Mesodermal cell (in vitro differentiated cells): Measurements from ENCODE around the gene SLC25A17.
"Not testable (repeated sequence)": the region's sequence is repeated elsewhere in the genome, so short reads cannot be mapped to it uniquely, and the experiment has no call there.

Source experiments
- H3K27ac ChIP-seq: 2 replicates; pipeline ENCODE4 v1.7.0; 2013; ENCODE audit warnings: mild to moderate bottlenecking, low read depth, low read length, moderate library complexity; ENCODE audit not compliant: severe bottlenecking
- H3K36me3 ChIP-seq: 2 replicates; pipeline ENCODE4 v1.7.1; 2013; ENCODE audit warnings: mild to moderate bottlenecking, low read length, moderate library complexity; ENCODE audit not compliant: control insufficient read depth, insufficient read depth
- H3K4me1 ChIP-seq: one replicate; pipeline ENCODE4 v1.7.1; 2013; ENCODE audit warnings: mild to moderate bottlenecking, low read length; ENCODE audit not compliant: insufficient read depth, control insufficient read depth, poor library complexity, severe bottlenecking
- H3K4me3 ChIP-seq: 2 replicates; pipeline ENCODE4 v1.7.0; 2013; ENCODE audit warnings: low read length, control low read depth, mild to moderate bottlenecking; ENCODE audit not compliant: insufficient read depth, poor library complexity, severe bottlenecking; ENCODE audit errors: extremely low read depth
- H3K9me3 ChIP-seq: 2 replicates; pipeline ENCODE4 v1.7.1; 2013; ENCODE audit warnings: mild to moderate bottlenecking, low read length, moderate library complexity; ENCODE audit not compliant: control insufficient read depth
- WGBS, 2 experiments: methylation state at CpG; one replicate each; pipeline ENCODE4 v1.1.5; 2013; ENCODE audit warnings: missing lambda C conversion rate in 2 of 2; ENCODE audit not compliant: insufficient coverage in 2 of 2; 5-methylcytosine and 5-hydroxymethylcytosine counted together

The SLC25A17 gene

GRCh38 chr22:40791241-40791640 lies 27.9 kb downstream of the SLC25A17 start:
- Histone ChIP-seq H3K9me3 (no peaks in the 10 kb centered on the region), H3K4me3 (no peak overlapping the region), H3K27ac (no peak overlapping the region), H3K4me1 (no peaks in the 10 kb centered on the region), H3K36me3 (peaks cover 71% of the 10 kb centered on the region)

- no peak overlapping the region for H3K4me3 ChIP-seq
- H3K4me1 ChIP-seq: no peaks in the 10 kb centered on the region
- H3K27ac ChIP-seq: no peak overlapping the region
- no peaks in the 10 kb centered on the region for H3K9me3 ChIP-seq
- 95 to 98% methylated on average over 16 to 18 of the region's 22 CpGs for WGBS, 2 experiments
- H3K36me3 ChIP-seq: peaks cover 76% of the 10 kb centered on the region
Observed at GRCh38 chr22:40789131-40789530, 30.0 kb downstream of the SLC25A17 start.

GRCh38 chr22:40782521-40782920 lies 36.6 kb downstream of the SLC25A17 start:
- Histone ChIP-seq H3K4me3 (no peak overlapping the region), H3K9me3 (no peaks in the 10 kb centered on the region), H3K4me1 (no peaks in the 10 kb centered on the region), H3K36me3 (peaks cover 65% of the 10 kb centered on the region), H3K27ac (no peak overlapping the region)
- WGBS, 2 experiments: 90 to 100% methylated on average over 1 to 2 of the region's 3 CpGs

GRCh38 chr22:40781749-40782148 lies 37.4 kb downstream of the SLC25A17 start:
- not testable (repeated sequence) for H3K4me1 ChIP-seq, H3K9me3 ChIP-seq, H3K27ac ChIP-seq, H3K4me3 ChIP-seq
- WGBS, 2 experiments: 97 to 100% methylated on average over 1 to 13 of the region's 14 CpGs
- H3K36me3 ChIP-seq: peaks cover 66% of the 10 kb centered on the region

GRCh38 chr22:40769761-40770160 lies 49.4 kb downstream of the SLC25A17 start:
- WGBS, 2 experiments: 95 to 100% methylated on average over 4 to 5 of the region's 6 CpGs
- peaks cover 56% of the 10 kb centered on the region for H3K36me3 ChIP-seq
- no peak overlapping the region for H3K4me3 ChIP-seq
- H3K4me1 ChIP-seq: no peaks in the 10 kb centered on the region
- H3K9me3 ChIP-seq: no peaks in the 10 kb centered on the region
- H3K27ac ChIP-seq: no peak overlapping the region

- Histone ChIP-seq H3K4me3 (no peak overlapping the region), H3K4me1 (no peaks in the 10 kb centered on the region), H3K36me3 (peaks cover 42% of the 10 kb centered on the region), H3K27ac (no peak overlapping the region), H3K9me3 (no peaks in the 10 kb centered on the region)
- WGBS, 2 experiments: 100% methylated on average over 1 of the region's 1 CpG; no CpG with 5 or more reads in 1 of the 2 experiments
Observed at GRCh38 chr22:40768206-40768605, 50.9 kb downstream of the SLC25A17 start.

GRCh38 chr22:40766956-40767355 lies 52.2 kb downstream of the SLC25A17 start:
- no peak overlapping the region for H3K27ac ChIP-seq
- H3K36me3 ChIP-seq: peaks cover 30% of the 10 kb centered on the region
- no peaks in the 10 kb centered on the region for H3K4me1 ChIP-seq
- 100% methylated on average over 1 of the region's 2 CpGs; no CpG with 5 or more reads in 1 of the 2 experiments for WGBS, 2 experiments
- H3K9me3 ChIP-seq: no peaks in the 10 kb centered on the region
- no peak overlapping the region for H3K4me3 ChIP-seq

GRCh38 chr22:40764763-40765441 lies 54.2 kb downstream of the SLC25A17 start:
- Histone ChIP-seq H3K36me3 (peaks cover 15% of the 10 kb centered on the region), H3K4me3 (no peak overlapping the region), H3K27ac (no peak overlapping the region), H3K4me1 (no peaks in the 10 kb centered on the region), H3K9me3 (no peaks in the 10 kb centered on the region)
- 93 to 100% methylated on average over 2 of the region's 6 CpGs for WGBS, 2 experiments

- no peaks in the 10 kb centered on the region for H3K36me3 ChIP-seq
- H3K27ac ChIP-seq: no peak overlapping the region
- no peaks in the 10 kb centered on the region for H3K9me3 ChIP-seq
- H3K4me3 ChIP-seq: no peak overlapping the region
- WGBS, 2 experiments: 93 to 98% methylated on average over 5 of the region's 6 CpGs
- no peaks in the 10 kb centered on the region for H3K4me1 ChIP-seq
Observed at GRCh38 chr22:40759294-40759840, 59.8 kb downstream of the SLC25A17 start.

GRCh38 chr22:40758851-40759250 lies 60.3 kb downstream of the SLC25A17 start:
- not testable (repeated sequence) for H3K36me3 ChIP-seq, H3K9me3 ChIP-seq, H3K27ac ChIP-seq, H3K4me3 ChIP-seq, H3K4me1 ChIP-seq
- 92 to 99% methylated on average over 7 to 11 of the region's 13 CpGs for WGBS, 2 experiments

- no peaks in the 10 kb centered on the region for H3K9me3 ChIP-seq
- no peak overlapping the region for H3K27ac ChIP-seq
- WGBS, 2 experiments: 90 to 100% methylated on average over 1 to 2 of the region's 3 CpGs
- H3K4me1 ChIP-seq: no peaks in the 10 kb centered on the region
- no peaks in the 10 kb centered on the region for H3K36me3 ChIP-seq
- H3K4me3 ChIP-seq: no peak overlapping the region
Observed at GRCh38 chr22:40758390-40758789, 60.8 kb downstream of the SLC25A17 start.
